ENCODE measurements around the gene COLEC11.

Gene COLEC11

DNA sequence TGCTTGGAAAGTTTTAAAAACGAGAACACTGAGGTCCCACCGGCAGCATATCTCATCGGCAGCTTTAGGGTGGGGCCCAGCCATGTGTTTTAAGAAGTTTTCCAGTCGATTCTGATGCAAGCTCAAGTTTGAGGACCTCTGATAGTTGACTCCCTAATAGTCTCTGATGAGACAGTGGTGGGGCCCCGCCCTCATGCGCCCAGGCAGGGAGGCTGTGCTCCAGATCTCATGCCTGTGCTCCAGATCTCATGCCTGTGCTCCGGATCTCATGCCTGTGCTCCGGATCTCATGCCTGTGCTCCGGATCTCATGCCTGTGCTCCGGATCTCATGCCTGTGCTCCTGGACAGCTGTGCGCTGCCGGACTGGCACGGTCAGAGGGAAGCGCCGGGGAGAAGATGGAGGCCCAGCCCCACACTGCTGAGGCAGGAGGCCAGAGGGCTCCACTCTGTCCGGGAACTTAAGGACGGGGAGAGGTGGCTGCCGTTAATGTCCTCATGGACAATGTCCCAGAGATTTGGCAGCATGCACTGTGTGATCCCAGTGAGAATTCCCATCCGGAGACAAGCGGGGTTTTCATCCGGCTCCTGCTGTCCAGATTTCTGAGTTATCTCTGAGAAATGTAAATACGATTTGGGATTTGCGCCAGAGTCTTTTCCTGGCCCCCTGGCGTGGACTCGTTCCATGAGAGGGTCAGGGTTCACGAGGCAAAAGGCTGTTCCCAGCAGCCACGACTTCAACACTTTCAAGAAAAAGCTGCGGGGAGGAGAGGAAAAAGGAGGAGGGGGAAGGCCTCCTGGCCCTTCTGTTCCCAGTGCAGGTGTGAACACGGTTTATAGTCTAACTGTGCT, 9.4 kb upstream of the COLEC11 start:
- DNase-seq = no peak

DNA sequence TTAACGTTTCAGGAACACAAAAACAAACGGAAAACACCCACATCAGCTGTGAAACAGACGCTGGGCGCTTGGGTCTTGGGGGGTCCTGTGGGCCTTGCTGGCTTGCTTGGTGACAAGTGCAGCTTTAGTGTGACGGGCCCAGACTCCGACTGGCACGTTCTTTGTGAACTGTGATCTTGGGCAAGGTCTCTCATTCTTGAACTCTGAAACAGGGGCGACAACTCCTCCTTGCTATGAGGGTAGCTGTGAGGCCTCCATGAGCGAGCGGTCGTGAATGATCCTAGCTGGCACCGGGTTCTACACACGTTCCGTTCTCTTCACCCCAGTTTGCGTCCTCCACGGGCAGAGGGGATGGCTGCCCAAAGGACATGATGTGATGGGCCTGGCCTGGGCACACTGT, 8.7 kb upstream of the COLEC11 start:
- no peak for DNase-seq

DNA sequence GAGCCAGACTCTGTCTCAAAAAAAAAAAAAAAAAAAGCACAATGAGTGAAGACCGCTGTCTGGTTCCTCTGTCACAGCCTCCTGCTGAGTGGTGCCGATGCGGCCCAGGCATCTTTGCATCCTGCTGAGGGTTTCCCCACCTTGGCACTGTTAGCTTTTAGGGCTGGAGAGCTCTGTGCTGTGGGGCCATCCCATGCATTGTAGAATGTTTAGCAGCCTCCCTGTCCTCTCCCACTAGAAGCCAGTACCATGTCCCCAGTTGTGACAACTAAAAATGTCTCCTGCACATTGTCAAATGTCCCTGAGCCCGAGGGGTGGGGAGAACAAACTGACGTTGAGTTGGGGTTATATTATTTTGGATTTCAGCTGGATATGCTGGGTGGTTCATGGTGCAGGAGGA, 7.9 kb upstream of the COLEC11 start:
- no peak for DNase-seq

DNA sequence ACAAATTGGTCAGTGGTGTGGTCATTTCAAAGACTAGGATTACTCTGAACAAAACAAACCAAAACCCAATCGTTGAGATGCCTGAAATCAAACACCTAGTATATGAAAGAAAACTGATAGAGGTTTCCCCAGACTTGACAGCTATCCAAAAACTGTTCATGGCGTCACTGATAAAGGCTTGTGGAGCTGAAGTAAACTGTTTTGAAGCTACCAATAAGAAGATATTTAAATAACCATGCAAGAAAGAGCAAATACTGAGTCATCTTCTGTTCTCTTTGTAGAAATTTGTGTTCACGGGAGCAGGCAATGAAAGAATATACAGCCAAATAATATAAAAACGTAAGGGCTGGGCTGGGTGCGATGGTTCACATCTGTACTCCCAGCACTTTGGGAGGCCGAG, 7.5 kb upstream of the COLEC11 start:
- DNase-seq = no peak

DNA sequence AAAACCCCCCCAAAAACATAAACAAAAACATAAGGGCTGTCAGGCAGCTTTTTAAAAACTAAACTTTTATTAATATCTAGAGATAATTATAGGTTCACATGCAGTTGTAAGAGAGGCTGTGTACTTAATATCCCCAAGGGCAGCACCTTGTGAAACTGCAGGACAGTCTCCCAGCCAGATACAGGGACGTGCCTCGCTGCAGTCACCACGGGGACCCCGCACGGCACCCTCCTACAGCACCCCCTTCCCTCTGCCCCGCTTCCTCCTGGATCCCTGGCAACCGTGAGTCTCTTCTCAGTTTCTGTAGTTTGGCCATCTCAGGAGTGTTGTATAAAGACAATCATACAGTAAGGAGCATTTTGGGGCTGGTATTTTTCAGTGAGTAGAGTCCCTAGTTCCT, 6.8 kb upstream of the COLEC11 start:
- no peak for DNase-seq

DNA sequence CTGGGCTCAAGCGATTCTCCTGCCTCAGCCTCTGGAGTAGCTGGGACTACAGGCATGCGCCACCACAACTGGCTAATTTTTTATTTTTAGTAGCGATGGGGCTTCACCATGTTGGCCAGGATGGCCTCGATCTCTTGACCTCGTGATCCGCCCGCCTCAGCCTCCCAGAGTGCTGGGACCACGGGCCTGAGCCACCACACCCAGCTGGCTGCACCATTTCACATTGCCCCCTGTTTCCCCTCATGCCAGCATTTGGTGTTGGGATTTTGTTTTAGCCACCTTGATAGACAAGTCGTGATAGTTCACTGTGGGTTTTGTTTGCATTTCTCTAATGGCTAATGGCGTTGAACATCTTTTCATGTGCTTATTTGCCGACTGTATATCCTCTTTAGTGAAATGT, 5.8 kb upstream of the COLEC11 start:
- DNase-seq = no peak

DNA sequence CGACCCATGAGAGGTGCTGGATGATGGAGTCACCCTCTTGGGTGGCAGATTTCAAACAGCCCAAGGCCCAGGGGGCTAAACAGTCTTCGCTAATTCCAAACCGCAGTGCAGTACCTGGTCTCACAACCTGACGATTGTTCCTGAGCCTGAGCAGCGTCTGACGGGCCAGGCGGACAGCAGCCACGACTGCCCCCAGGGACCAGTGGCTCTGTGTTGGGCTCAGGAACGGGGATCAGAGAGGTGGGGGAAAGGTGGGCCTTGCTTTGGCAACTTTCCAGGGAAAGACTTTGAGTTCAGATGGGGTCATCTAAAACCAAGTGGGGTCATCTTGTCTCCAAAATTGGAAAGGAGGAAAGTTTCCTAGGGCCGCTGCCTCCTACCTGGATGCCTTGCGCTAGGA, 492 bp downstream of the COLEC11 start:
- DNase-seq = no peak

DNA sequence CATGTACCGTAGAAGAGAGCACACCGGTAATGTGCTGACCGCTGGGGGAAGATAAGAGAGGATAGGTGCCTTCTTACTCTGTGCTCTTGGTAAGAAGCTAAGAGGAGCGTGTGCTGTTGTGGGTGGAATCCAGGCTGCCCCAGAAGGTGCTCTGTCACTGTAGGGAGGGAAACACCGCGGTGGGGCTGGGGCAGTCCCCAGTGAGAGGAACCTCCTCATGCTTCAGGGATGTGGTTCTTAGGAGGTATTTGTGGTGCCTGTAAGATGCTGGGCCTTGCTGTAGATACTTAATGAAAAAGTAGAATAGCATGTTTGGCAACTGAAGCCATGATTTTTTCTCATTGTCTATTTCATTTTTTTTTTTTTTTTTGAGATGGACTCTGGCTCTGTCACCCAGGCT, 1.1 kb downstream of the COLEC11 start:
- DNase-seq = no peak

DNA sequence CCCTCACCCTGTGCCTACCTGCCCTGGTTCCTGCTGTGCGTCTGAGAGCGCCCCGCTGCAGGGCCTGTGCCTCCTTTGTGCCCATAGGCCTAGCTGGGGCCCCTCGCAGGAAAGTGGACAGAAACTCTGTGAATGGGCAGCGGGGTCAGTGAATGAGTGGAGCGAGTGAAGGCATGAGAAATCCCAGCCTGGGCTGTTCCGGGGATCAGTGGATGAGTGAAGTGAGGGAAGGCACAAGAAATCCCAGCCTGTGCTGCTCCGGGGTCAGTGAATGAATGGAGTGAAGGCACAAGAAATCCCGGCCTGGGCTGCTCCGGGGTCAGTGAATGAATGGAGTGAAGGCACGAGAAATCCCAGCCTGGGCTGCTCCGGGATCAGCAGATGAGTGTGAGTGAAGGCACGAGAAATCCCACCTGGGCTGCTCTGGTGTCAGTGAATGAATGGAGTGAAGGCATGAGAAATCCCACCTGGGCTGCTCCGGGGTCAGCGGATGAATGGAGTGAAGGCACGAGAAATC, 2.0 kb downstream of the COLEC11 start:
- DNase-seq = no peak

DNA sequence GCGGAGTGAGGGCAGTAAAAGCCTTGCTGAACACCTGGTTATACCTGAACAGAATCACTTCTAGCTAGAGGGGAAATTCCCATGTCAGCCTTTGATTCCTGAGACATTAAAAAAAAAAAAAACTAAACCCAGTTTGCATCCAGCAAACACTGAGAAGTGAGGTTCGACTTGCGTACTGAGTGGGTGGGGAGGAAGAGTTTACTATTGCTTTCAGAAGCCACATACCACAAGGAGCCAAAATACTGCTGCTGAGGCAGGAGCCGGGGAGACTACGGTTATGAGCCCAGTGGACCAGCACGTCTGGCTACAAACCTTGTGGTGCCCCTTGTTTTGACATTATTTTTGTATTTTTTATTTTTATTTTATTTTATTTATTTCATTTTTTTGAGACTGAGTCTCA, 2.7 kb downstream of the COLEC11 start:
- no peak for DNase-seq

DNA sequence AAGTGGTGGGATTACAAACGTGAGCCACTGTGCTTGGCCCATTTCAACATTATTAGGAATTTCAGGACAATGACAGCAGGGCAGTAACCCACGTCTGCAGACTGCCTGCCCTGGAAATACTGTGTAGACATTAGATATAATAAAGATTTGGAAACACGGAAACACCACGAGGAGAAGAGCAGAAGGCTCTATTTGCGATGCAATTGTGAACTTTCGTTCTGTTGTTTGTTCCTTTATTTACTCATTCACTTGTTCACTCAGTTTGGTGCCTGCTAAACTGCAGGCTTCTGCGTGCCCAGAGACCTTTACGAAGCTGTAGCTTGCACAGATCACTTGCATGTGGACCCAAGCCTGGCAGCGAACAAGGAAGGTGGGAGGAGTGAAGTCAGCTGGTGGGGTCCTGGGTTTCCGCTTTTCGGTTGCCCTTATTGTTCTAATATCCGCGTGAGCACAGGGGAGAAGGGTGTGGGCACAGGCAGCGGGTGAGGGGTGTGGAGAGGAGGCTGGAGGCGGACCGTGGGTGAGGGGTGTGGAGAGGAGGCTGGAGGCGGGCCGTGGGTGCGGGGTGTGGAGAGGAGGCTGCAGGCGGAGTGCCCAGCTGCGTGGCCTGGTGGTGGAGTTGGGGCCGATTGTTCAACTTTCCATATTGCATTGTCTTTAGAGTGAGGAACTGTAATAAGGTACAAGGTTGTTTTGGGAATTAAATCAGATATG, 3.4 kb downstream of the COLEC11 start:
- no peak for DNase-seq

DNA sequence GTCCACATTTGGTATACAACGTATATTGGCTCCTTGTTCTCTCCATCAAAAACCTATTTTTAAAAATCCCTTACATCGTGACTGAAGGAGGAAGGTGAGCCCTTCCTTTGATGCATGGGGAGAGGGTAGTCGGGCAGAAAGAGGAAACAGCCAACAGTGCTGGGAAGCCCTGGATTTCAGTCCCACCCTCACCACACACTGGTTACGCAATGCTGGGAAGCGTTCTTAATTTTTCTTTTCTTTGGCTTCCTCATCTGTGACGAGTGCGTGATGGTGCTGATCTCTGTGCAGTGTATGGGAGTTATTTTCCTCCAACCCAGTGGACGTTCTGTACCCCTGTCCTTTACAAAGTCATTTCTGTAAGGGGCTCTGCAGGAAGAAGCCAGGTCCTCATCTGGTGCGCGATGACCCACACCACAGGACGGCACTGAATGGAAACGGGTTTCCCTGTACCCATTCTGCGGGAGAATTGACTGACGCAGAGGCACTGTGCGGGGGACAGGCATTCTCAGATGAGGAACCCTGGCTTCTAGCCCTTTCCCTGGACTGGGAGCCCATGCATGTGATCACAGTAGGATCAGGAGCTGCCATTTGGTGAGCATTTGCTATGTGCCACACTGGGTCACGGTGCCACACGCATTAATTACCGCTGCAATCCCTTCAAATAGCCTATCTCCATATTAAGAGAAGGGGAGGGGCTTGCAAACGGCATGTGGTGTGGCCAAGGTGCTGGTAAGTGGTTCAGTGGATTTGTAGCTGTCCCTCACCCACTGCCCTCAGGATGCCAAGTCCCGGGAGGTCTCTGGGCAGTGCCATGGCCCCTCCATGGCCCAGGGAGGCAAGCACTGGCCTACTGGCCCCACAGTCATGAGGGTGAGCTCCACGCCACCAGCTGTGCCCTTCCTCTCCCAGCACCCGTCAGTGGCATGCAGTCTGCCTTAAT, 4.3 kb downstream of the COLEC11 start:
- DNase-seq = no peak

DNA sequence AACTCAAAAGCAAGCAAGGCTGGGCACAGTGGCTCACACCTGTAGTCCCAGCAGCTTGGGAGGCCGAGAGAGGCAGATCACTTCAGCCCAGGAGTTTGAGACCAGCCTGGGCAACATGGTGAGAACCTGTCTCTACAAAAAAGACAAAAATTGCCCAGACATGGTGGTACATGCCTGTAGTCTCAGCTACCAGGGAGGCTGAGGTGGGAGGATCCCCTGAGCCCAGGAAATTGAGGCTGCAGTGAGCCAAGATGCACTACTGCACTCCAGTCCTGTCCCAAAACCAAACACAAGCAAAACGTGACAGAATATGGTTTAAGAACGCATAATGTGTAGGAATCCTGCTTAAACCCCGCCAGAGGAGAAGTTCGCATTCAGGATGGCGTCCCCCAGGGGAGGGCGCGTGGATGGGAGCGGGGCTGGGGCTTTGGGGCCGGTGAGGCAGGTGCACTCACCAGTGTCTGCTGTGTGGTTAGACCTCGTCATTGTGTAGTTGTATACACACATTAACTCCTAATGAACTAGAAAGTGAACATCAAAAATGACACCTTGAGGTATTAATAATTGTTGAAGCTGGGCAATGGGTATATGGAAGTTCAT, 5.4 kb downstream of the COLEC11 start:
- DNase-seq = no peak

DNA sequence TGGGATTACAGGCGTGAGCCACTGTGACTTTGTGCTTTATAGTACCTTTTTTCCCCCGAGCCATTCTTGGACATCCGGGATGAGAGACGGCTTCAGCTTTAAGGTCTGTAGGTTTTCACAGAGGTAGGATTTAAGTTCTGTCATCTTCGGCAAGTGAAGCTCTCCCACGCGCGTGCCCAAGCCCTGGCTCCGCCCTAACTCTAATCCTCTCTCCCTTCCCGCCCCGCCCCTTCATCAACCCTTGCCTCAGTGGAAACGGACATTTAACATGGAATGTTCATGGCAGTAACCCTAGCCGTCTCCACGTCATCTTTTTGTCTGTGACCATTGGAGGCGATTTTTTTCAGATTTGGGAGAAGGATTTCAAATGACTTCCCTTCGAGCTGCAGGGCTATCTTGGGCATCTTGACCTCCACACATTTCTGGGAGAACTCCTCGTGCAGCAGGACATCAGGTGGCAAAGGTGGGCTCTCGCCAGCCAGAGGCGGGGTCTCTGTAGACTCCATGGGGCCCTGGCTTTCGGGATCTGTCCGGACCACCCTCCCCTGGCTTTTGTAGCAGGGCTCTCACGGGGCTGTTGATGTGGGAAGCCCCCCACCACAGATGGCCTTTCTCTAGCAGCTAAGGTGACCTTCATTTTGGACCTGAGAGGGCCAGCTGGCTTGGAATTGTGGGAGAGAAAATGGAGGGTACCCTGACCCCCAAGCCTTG, 6.8 kb downstream of the COLEC11 start:
- DNase-seq = no peak

DNA sequence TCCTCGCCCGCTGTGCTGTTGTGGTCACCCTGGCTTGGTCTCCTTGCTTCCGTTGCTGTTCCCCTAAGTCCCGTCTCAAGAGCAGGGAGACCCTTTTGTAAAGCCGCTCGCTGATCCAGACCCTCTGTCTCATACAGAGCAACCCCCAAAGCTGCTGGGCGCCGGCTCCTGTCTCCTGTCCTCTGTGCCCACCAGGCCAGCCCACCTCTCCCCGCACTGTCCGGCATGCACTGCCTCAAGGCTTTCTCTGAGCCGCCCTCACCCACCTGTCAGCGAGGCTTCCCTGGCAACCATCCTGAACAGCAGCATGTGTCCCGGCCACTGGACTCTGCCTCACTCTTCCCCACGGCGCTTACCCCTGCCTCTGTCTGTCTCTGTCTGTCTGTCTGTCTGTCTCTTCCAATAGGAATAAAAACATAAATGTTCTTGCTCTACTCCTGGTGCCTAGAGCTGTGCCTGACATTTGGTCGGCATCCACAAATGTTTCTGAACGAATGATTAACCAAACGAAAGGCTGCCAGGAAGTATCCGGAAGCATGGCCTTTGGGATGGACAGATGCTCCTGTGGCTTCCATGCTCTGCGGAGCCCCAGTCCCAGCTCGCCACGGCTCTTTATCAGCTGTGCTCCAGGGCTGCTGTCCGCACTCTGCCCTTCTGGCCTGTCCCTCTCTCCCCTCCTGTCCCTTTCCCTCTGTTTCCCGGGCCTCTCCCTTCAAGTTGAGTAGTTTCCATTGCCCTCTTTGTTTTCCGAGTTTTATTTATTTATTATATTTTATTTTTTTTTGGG, 7.8 kb downstream of the COLEC11 start:
- DNase-seq = no peak

DNA sequence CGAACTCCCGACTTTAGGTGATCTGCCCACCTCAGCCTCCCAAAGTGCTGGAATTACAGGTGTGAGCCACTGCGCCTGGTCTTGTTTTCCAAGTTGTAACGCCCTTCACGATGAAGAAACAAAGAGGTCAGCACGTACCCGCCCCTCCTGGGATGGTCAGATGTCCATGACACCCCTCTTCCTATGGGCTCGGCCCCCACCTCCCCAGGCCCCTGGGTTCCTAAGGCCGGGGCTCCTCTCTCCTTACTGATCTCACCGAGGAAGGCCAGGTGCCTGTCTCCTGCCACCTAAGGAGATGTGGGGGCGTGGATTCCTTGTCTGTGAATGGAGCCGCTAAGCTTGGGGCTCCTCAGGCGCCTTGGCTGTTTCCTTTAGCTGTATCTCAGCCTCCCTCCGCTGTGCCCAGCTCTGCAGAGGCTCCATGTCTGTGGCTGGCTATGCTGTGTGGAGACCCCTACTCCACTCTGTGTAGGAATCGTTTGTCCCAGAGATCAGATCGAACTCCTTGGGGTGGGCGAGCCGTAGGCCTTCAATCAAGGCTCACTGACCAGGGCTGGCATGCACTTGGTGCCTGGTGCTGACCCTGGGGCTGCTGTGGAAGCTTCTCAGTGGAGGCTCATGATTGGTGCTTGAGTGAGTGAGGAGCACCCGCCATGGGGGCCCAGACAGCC, 8.8 kb downstream of the COLEC11 start:
- no peak for DNase-seq

DNA sequence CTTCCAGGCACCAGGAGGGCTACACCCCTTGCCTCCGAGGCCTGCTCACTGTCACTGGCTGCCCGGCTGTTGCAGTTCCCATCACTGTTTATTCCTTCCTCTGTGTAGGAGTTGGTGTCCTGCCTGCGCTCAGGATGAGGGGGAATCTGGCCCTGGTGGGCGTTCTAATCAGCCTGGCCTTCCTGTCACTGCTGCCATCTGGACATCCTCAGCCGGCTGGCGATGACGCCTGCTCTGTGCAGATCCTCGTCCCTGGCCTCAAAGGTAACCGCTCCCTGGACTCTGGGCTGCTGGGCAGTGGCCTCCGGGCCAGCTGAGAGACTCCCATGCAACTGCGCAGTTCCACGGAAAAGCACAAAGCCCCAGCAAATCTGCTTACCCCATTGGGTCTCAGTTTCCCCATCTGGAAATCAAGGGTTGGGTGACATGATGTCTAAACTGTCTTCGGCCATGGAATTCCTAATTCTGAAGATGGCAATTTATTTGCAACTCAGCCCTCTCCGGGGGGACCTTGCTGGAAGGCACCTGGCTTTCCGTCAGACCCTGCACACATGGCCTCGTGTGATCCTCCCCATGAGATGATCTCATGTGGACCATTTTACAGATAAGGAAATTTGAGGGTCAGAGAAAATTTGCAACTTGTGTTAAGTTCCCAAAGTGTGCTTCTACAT, 9.4 kb downstream of the COLEC11 start:
- DNase-seq = no peak

DNA sequence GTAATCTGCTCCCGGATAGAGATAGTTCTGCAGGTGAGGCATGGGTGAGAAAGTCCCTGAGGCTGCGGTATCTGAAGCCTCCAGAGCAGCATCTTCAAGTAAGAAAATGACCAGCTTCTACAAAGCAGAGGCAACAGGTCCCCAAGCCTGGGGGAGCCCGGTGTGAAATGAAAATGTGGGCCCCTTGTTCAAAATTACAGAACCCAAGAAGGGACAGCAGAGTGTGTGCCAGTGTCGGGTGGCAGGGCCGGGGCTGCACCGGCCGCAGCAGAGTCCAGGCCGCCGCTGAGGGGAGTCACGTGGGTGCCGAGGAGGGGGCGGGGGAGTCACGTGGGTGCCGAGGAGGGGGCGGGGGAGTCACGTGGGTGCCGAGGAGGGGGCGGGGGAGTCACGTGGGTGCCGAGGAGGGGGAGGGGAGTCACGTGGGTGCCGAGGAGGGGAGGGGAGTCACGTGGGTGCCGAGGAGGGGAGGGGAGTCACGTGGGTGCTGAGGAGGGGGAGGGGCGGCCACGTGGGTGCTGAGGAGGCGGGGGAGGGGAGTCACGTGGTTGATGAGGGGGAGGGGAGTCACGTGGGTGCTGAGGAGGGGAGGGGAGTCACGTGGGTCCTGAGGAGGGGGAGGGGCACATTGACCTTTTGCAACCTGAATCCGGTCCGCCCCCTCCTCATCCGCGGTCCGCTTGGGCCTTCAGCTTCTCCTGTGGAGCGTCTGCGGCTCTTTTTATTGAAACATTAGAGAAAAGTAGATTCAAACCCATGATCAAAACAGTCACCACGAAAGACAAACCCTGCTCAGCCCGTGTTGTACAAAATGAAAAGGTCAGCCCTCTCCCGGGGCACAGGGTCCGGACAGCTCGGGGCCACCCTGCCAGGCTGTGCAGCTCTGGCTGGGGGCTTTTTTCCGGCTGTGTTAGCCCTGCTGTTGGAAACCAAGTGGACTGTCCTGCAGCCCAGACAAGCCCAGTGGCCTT, 10.4 kb downstream of the COLEC11 start:
- no peak for DNase-seq

DNA sequence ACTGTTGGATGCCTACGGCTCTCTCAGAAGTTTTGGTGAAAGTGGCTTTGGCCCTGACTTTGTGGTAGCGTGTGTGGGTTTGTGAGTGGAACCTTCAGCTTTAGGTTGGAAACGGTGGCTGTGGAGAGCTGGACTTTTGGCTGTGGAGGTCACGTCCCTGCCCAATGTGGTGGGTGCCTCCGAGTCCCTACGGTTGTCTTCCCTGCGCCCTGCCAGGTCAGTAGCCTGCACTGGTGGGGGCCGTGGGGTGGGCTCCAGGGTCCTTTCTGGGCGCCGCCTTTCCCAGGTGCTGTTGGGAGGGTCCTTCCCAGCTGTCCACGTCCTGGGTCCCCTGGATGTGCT, 11.1 kb downstream of the COLEC11 start:
- no peak for DNase-seq

All from NCI-H446 treated with DMSO at 0.1 percent for 48 hours (cell line).